Neuronal stem cell (in vitro differentiated cells): ENCODE measurements around the gene AQP2.

ENCODE experiments used
- DNase-seq: peaks from one replicate; pipeline ENCODE4 v3.0.0-alpha.2; 2013; ENCODE audit warnings: low spot score
- H2AFZ ChIP-seq: one replicate; pipeline ENCODE4 v1.6.1; 2013; ENCODE audit warnings: mild to moderate bottlenecking, low read length, inconsistent platforms
- H2AK5ac ChIP-seq: 2 replicates; pipeline ENCODE4 v1.6.1; 2013; ENCODE audit warnings: low read depth, mild to moderate bottlenecking, inconsistent platforms, low read length, moderate library complexity, mixed read lengths
- H2BK120ac ChIP-seq: 2 replicates; pipeline ENCODE4 v1.6.1; 2013; ENCODE audit warnings: low read depth, mild to moderate bottlenecking, inconsistent platforms, low read length, moderate library complexity, mixed read lengths
- H2BK12ac ChIP-seq: one replicate; pipeline ENCODE4 v1.6.1; 2013; ENCODE audit warnings: low read length, inconsistent platforms
- H2BK15ac ChIP-seq: 2 replicates; pipeline ENCODE4 v1.6.1; 2013; ENCODE audit warnings: mild to moderate bottlenecking, low read length, inconsistent platforms, mixed read lengths
- H2BK5ac ChIP-seq: one replicate; pipeline ENCODE4 v1.6.1; 2013; ENCODE audit warnings: inconsistent platforms, mild to moderate bottlenecking, low read length, moderate library complexity
- H3K14ac ChIP-seq: one replicate; pipeline ENCODE4 v1.6.1; 2013; ENCODE audit warnings: low read length, inconsistent platforms
- H3K18ac ChIP-seq: 2 replicates; pipeline ENCODE4 v1.6.1; 2013; ENCODE audit warnings: low read length, inconsistent platforms
- H3K23ac ChIP-seq: 2 replicates; pipeline ENCODE4 v1.6.1; 2013; ENCODE audit warnings: low read depth, mild to moderate bottlenecking, mixed read lengths, low read length, inconsistent platforms; ENCODE audit not compliant: poor library complexity
- H3K27ac ChIP-seq: replicated peaks from 3 replicates; pipeline ENCODE4 v1.5.1; 2013; ENCODE audit warnings: low read length, inconsistent platforms
- H3K27me3 ChIP-seq, 3 experiments: 2 replicates each; pipeline ENCODE4 v1.6.1; 2013; ENCODE audit warnings: low read length in 3 of 3, mild to moderate bottlenecking in 2 of 3, inconsistent platforms in 1 of 3, low read depth in 1 of 3, mixed read lengths in 1 of 3, moderate library complexity in 1 of 3; ENCODE audit not compliant: control insufficient read depth in 3 of 3, insufficient read depth in 3 of 3
- H3K36me3 ChIP-seq, 2 donors: replicated peaks in 1 of 2; 2 replicates each; pipeline ENCODE4 v1.6.1; 2013; ENCODE audit warnings: low read length in 2 of 2; ENCODE audit not compliant: control insufficient read depth in 2 of 2, insufficient read depth in 2 of 2
- H3K4ac ChIP-seq: 2 replicates; pipeline ENCODE4 v1.6.1; 2013; ENCODE audit warnings: inconsistent platforms, mild to moderate bottlenecking, low read length, moderate library complexity
- H3K4me1 ChIP-seq, 2 donors: 1 replicate in 1 of 2; 2 replicates in 1 of 2; pipeline ENCODE4 v1.6.1; 2013; ENCODE audit warnings: low read length in 2 of 2, low read depth in 1 of 2; ENCODE audit not compliant: control insufficient read depth in 2 of 2, insufficient read depth in 1 of 2
- H3K4me2 ChIP-seq: one replicate; pipeline ENCODE4 v1.6.1; 2013; ENCODE audit warnings: mild to moderate bottlenecking, low read length, inconsistent platforms; ENCODE audit not compliant: insufficient read depth, poor library complexity, severe bottlenecking
- H3K4me3 ChIP-seq, 2 donors: 2 replicates each; pipeline ENCODE4 v1.5.1; 2013; ENCODE audit warnings: low read length in 2 of 2, mild to moderate bottlenecking in 2 of 2, inconsistent platforms in 1 of 2, moderate library complexity in 1 of 2
- H3K79me1 ChIP-seq: one replicate; pipeline ENCODE4 v1.6.1; 2013; ENCODE audit warnings: low read depth, mild to moderate bottlenecking, inconsistent platforms, low read length, moderate library complexity
- H3K9ac ChIP-seq: one replicate; pipeline ENCODE4 v1.6.1; 2013; ENCODE audit warnings: mild to moderate bottlenecking, low read depth, low read length, inconsistent platforms; ENCODE audit not compliant: poor library complexity
- H3K9me3 ChIP-seq, 2 donors: replicated peaks in 1 of 2; 2 replicates each; pipeline versions ENCODE3 to v1.6.1; 2013; ENCODE audit warnings: low read length in 2 of 2, mild to moderate bottlenecking in 2 of 2, inconsistent platforms in 1 of 2, low read depth in 1 of 2, mixed read lengths in 1 of 2, moderate library complexity in 1 of 2; ENCODE audit not compliant: control insufficient read depth in 2 of 2, insufficient read depth in 1 of 2
- H4K8ac ChIP-seq: one replicate; pipeline ENCODE4 v1.6.1; 2013; ENCODE audit warnings: low read depth, mild to moderate bottlenecking, inconsistent platforms, low read length, moderate library complexity
- H4K91ac ChIP-seq: one replicate; pipeline ENCODE4 v1.6.1; 2013; ENCODE audit warnings: low read length, low read depth, mild to moderate bottlenecking, inconsistent platforms; ENCODE audit not compliant: poor library complexity
- WGBS, 2 donors: extraction: QIAGEN DNeasy Blood & Tissue Kit; methylation state at CpG; one replicate each; pipeline ENCODE4 v1.1.7; 2013; ENCODE audit warnings: missing lambda C conversion rate in 2 of 2, mixed read lengths in 1 of 2; ENCODE audit not compliant: insufficient read length in 2 of 2, insufficient replicate concordance in 1 of 2; ENCODE audit errors: extremely low coverage in 2 of 2; 5-methylcytosine and 5-hydroxymethylcytosine counted together

AQP2 gene

GRCh38 chr12:49902399-49903350 lies 47.9 kb upstream of the AQP2 start:
- Histone ChIP-seq H3K79me1 (no peaks in the 10 kb centered on the region), H3K36me3 (no peaks in the 10 kb centered on the region), H3K14ac (no peak overlapping the region), H2BK15ac (peak overlapping the region; percentile 37), H3K27ac (no peak overlapping the region), H3K27me3 (peaks cover 0 to 59% (median 4%) of the 10 kb centered on the region in 3 experiments), H3K4me3 (no peak overlapping the region), H3K23ac (no peak overlapping the region), H3K4me2 (no peak overlapping the region), H4K8ac (no peak overlapping the region), H3K18ac (peak overlapping the region; percentile 76), H3K9me3 (no peaks in the 10 kb centered on the region), H4K91ac (no peak overlapping the region), H2BK12ac (peak overlapping the region; percentile 67), H2AFZ (peak overlapping the region; percentile 26), H2AK5ac (peak overlapping the region; percentile 78), H2BK120ac (peak overlapping the region; percentile 7), H2BK5ac (no peak overlapping the region), H3K4ac (no peak overlapping the region), H3K4me1 (peaks cover 7 to 20% of the 10 kb centered on the region in 2 donors), H3K9ac (no peak overlapping the region)
- DNase-seq = peak; percentile 47
- no CpG with 5 or more reads among the region's 16 CpGs for WGBS, 2 donors

- no peaks in the 10 kb centered on the region for H3K79me1 ChIP-seq
- no peak overlapping the region for H4K91ac ChIP-seq
- no peak overlapping the region for H2BK120ac ChIP-seq
- H2AFZ ChIP-seq = peak overlapping the region; percentile 71
- peaks cover 0 to 54% (median 4%) of the 10 kb centered on the region in 3 experiments for H3K27me3 ChIP-seq
- H2BK5ac ChIP-seq = no peak overlapping the region
- H3K18ac ChIP-seq = peak overlapping the region; percentile 76
- H4K8ac ChIP-seq = no peak overlapping the region
- peak overlapping the region; percentile 4 for H2BK12ac ChIP-seq
- peak overlapping the region; percentile 47 for H3K9ac ChIP-seq
- H3K27ac ChIP-seq = no peak overlapping the region
- H3K4me1 ChIP-seq = peaks cover 7 to 20% of the 10 kb centered on the region in 2 donors
- peak overlapping the region; percentile 56 for H3K23ac ChIP-seq
- no peaks in the 10 kb centered on the region for H3K9me3 ChIP-seq
- peak overlapping the region; percentile 85 for H3K4me2 ChIP-seq
- WGBS, 2 donors = no CpG with 5 or more reads among the region's 12 CpGs
- peak overlapping the region; percentile 37 for H2BK15ac ChIP-seq
- H2AK5ac ChIP-seq = peak overlapping the region; percentile 73
- H3K4me3 ChIP-seq = peak overlapping the region; percentile 7 to 39
- H3K36me3 ChIP-seq = no peaks in the 10 kb centered on the region
- peak overlapping the region; percentile 39 for H3K14ac ChIP-seq
- no peak for DNase-seq
- H3K4ac ChIP-seq = no peak overlapping the region
Measured at GRCh38 chr12:49903351-49903699, 47.2 kb upstream of the AQP2 start.

DNA sequence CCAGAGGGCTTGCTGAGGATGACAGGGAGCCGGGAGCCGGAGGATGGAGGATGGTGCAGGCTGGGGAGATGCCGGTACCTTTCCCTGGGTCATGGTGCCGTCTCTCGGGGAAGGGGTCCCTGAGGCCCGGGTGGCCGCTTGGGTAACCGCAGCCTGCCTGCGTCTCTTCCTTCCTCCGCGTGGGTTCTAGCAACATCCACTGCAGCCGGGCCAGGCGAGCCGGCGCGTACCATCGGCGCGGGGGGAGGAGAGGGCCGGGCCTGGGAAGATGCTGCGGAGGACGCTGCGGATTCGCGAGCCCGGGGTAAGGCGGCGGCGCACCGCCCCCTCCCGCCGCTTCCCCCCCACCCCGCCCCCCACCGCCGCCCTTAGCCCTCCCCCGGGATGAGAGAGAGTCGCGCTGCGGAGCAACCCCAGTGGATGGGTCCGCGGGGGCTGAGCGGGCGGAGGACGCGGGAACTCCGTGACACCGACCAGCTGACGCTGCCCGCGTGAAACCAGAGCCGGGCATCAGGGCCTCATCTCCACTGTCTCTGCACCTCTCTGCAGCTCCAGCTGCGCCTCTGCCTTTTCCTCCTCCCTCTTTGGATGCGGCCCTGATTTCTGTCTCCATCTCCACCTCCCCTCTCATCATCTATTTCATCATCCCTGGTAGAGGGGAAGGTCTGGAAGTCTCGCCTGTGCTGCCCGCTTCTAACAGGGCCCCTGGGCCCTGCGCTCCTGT lies 46.7 kb upstream of the AQP2 start, which contains the start of gene FAIM2:
FAIM2 (minus strand) TSS at position 201 of the 724 bp plus-strand sequence; CDS start at position 93, 108 bp downstream.
- Histone ChIP-seq H2BK120ac (no peak within 1 kb of the TSS), H2AFZ (peak within 1 kb of the TSS; percentile 88)

More for the DNA sequence above, 46.7 kb upstream of the AQP2 start, which contains the start of gene FAIM2:
- Histone ChIP-seq H3K4me2 (peak within 1 kb of the TSS; percentile 85), H3K23ac (peak within 1 kb of the TSS; percentile 56), H4K91ac (no peak within 1 kb of the TSS), H3K4me3 (peak within 1 kb of the TSS; percentile 39 to 51), H3K36me3 (no peaks in the 10 kb centered on the region), H3K14ac (peak within 1 kb of the TSS; percentile 39), H3K4ac (no peak within 1 kb of the TSS), H3K79me1 (no peaks in the 10 kb centered on the region), H3K27ac (no peak within 1 kb of the TSS), H2AK5ac (peak within 1 kb of the TSS; percentile 73), H4K8ac (no peak within 1 kb of the TSS), H3K27me3 (peaks cover 0 to 54% (median 4%) of the 10 kb centered on the region in 3 experiments), H3K9me3 (no peaks in the 10 kb centered on the region), H2BK5ac (no peak within 1 kb of the TSS), H3K4me1 (peaks cover 7 to 20% of the 10 kb centered on the region in 2 donors), H2BK15ac (peak within 1 kb of the TSS; percentile 94), H2BK12ac (peak within 1 kb of the TSS; percentile 4), H3K9ac (peak within 1 kb of the TSS; percentile 71), H3K18ac (peak within 1 kb of the TSS; percentile 76)
- no CpG with 5 or more reads among the region's 56 CpGs for WGBS, 2 donors
- DNase-seq = no peak
